Stomach (tissue), 4 donors: Measurements from ENCODE around the gene TFIP11.

ENCODE experiments used
- CTCF ChIP-seq, 7 experiments: fragments of 450-650 bp in 4 of 7; fragments of 200-600 bp in 3 of 7; sonication (generic) in 3 of 7; IDR thresholded peaks; one replicate each; pipeline ENCODE4 v1.5.1; 2016 to 2019; ENCODE audit warnings: antibody characterized with exemption in 7 of 7, control low read depth in 2 of 7, mild to moderate bottlenecking in 1 of 7
- POLR2A ChIP-seq, 4 donors: fragments of 450-650 bp; IDR thresholded peaks; one replicate each; pipeline ENCODE4 v1.6.1; 2016; ENCODE audit warnings: antibody characterized with exemption in 4 of 4, control low read depth in 2 of 4, mild to moderate bottlenecking in 1 of 4, moderate library complexity in 1 of 4
- POLR2AphosphoS5 ChIP-seq, 3 donors: sonication (generic); formaldehyde crosslinking; IDR thresholded peaks; one replicate each; pipeline ENCODE4 v1.6.1; 2016; ENCODE audit warnings: antibody characterized with exemption in 3 of 3

DNA sequence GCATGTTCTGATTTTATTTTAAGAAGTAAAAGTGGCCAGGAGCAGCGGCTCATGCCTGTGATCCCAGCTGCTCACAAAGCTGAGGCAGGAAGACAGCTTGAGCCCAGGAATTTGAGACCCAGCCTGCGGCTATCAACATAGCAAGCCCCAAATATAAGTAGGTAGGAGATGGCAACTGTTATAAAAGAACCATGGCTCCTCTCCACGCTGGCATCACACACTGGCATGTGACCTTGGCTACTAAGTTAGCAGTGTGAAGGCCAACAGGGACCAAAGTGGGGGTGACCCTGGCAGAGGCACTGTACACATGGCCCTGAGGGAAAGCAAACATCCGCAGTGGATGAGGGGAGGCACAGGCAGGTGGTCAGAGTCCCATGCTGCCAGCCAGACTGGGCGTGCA lies 44.6 kb upstream of the TFIP11 start:
- no peak for TF ChIP-seq POLR2AphosphoS5 (IDR thresholded peaks at IDR 0.05)
- no peak for TF ChIP-seq CTCF (IDR thresholded peaks at IDR 0.05)
- no peak for TF ChIP-seq POLR2A (IDR thresholded peaks at IDR 0.05)
